Measurements from ENCODE around the gene DOK6. TPM values are rescaled to one million over a fixed set of nuclear protein-coding genes. Genes with fewer than 3 reads are reported as not detected.

The DOK6 gene
- total and polyA plus RNA-seq, 2 of the 13 experiments (the other 11 are each of a cell fraction or from before 2014, with no cell fraction given), result 17.0 to 17.2 TPM

GRCh38 chr18:69659142-69659651 lies 258.5 kb downstream of the DOK6 start (continued):
- TF ChIP-seq MTERF4 (CRISPR knock-in tag; IDR thresholded peaks at IDR 0.05) (no peak), RBM39 (IDR thresholded peaks at IDR 0.05; ENCODE audit: low read depth, low read length, poor library complexity, severe bottlenecking) (no peak), MAX (IDR thresholded peaks at IDR 0.05) (no peak), ZNF354B (CRISPR knock-in tag; IDR thresholded peaks at IDR 0.05) (no peak), ZNF567 (CRISPR knock-in tag; IDR thresholded peaks at IDR 0.05; ENCODE audit: borderline replicate concordance) (no peak), SRSF4 (IDR thresholded peaks at IDR 0.05; ENCODE audit: low read depth, low read length, poor library complexity, severe bottlenecking) (no peak), ZNF44 (CRISPR knock-in tag; IDR thresholded peaks at IDR 0.05) (peak; percentile 51; the same call in 1 of the 2 replicates), ZBTB40 (IDR thresholded peaks at IDR 0.05) (no peak), ZBTB40 (CRISPR knock-in tag; IDR thresholded peaks at IDR 0.05) (no peak), DPF2 (CRISPR knock-in tag; IDR thresholded peaks at IDR 0.05; ENCODE audit: borderline replicate concordance, low read depth) (peak; percentile 76; the same call in 1 of the 2 replicates), HOXA7 (CRISPR knock-in tag; IDR thresholded peaks at IDR 0.05) (no peak), ZNF574 (CRISPR knock-in tag; IDR thresholded peaks at IDR 0.05) (peak; percentile 23; the same call in 1 of the 2 replicates), HNF4G (IDR thresholded peaks at IDR 0.05; ENCODE audit: borderline replicate concordance, low read depth, low read length) (0 out of 2 replicates have a peak, but pooled peaks have one; percentile 11), HNF4G (CRISPR knock-in tag; IDR thresholded peaks at IDR 0.05; ENCODE audit: borderline replicate concordance, low read depth) (no peak), GTF3A (CRISPR knock-in tag; conservative IDR thresholded peaks at IDR 0.05) (no peak)
